Erythroblast (primary cell): ENCODE data around the gene ZNF660.

Experiments
- GATA1 ChIP-seq: IDR thresholded peaks from 2 replicates; pipeline ENCODE4 v1.6.1; 2011; ENCODE audit warnings: low read depth, mild to moderate bottlenecking, control low read depth, low read length, moderate library complexity
- POLR2A ChIP-seq: IDR thresholded peaks from 2 replicates; pipeline ENCODE4 v1.6.1; 2011; ENCODE audit warnings: mild to moderate bottlenecking, low read length

DNA sequence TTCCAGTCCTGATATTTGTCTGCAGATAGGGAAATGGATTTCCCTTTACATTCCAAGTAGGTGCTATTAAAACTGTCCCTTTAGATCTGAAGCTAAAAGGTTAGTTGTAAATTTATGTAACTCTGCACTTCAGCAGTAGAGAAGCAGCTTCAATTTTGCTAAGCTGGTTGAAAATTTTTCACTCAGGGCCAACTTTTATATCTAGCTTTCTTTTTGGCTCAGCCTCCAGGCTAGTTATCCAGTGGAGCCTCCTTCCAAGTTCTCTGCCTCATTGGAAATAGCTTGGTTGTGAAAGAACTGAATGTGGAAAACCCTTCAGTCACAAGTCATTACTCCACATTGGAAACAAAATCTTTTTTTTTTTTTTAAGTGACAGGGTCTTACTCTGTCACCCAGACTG, 8.2 kb upstream of the ZNF660 start:
- TF ChIP-seq POLR2A, result no peak
- no peak for TF ChIP-seq GATA1
